KBM-7 (cell line): ENCODE measurements around the gene TBX20.

Source experiments
- DNase-seq: peaks from one replicate; pipeline ENCODE4 v3.0.0-alpha.2; 2015
- in situ Hi-C: fragments of 300-500 bp; cut with MboI; formaldehyde crosslinking; loops from 2 replicates; pipeline ENCODE4 v1.14.3; 2020; ENCODE audit warnings: low sequenced_read_pairs, low pct_unique_long_range_greater_than_20kb, mixed read lengths

TBX20 gene, protein sequence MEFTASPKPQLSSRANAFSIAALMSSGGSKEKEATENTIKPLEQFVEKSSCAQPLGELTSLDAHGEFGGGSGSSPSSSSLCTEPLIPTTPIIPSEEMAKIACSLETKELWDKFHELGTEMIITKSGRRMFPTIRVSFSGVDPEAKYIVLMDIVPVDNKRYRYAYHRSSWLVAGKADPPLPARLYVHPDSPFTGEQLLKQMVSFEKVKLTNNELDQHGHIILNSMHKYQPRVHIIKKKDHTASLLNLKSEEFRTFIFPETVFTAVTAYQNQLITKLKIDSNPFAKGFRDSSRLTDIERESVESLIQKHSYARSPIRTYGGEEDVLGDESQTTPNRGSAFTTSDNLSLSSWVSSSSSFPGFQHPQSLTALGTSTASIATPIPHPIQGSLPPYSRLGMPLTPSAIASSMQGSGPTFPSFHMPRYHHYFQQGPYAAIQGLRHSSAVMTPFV

DNA sequence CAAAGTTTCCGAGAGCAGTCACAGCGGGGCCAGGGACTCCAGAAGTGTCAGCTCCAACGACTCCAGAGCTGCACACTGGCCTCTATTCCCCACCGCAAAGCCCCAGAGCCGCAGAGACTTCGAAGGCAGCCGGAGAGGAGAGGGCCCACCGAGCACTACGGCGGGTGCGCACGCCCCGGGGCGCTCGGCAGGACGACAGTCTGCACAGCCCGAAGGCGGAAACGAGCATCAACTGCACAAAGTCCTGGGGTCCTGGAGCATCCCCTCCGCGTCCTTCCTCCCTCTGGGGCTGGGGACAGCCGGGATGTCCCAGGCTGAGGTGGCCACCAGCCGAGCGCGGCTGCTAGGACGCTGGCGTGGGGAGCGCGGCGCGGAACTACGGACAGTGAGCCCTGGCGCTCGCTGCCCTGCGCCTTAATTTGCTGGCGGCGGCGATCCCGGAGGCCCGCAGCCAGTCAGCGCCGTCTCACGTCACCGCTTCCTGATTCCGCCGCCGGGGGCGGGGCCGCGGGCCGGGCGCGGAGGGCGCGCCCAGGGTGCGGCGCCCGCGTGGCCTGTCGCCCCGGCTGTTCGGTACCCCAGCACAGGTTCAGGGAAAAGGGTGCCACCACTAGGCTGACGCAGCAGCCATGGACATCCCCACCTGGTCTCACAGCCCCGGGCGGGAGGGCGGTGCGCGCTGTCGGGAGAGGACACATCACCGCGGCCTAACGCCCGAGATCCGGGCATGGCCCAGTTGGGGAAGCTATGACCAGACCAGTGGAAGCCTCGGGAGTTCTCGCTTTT lies at the start of gene TBX20:
TSS of gene TBX20 (minus strand) at position 391 of the 786 bp plus-strand sequence. CDS start 480 bp downstream, outside the sequence.
- in situ Hi-C loops = no loop called here

DNA sequence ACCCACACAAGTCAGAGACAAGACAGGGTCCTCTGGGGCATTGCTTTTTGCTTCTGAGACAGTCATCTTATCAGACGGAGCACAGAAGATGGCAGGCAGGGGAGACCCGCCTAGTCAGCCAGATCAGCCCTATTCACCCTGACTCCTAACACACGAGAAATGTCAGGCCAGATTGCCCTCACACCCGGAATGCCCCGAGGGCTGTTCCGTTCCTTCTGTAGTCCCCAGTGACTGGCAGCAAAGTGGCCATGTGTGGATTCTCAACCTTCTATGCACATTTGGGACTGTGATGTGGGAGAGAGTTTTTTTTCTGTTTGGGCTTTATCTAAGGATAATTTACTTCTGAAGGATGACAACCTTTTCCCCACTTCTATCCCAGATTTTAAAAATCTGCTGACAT lies 35.5 kb upstream of the TBX20 start:
- in situ Hi-C loops = no loop called here
- DNase-seq = no peak

More for the DNA sequence above, at the start of gene TBX20:
- DNase-seq = peak; percentile 78

DNA sequence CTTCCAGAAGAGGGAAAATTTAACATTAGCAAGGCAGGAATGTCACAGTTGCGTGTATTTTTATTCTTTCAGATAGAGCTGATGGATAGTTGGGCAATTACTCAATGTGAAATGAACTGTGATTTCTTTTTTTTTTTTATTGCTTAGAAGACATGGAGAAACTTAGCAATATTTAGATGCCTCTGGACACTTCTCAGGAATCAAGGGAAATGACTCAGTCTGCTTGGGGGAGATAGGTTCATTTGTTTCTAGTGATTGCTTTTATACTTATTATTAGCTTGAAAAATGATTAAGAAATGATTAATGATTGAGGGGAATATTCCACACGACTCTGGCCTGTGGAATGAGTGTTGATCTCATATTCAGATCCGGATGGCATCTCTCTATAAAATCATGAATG lies 33.1 kb upstream of the TBX20 start:
- DNase-seq = no peak
- in situ Hi-C loops = no loop called here

DNA sequence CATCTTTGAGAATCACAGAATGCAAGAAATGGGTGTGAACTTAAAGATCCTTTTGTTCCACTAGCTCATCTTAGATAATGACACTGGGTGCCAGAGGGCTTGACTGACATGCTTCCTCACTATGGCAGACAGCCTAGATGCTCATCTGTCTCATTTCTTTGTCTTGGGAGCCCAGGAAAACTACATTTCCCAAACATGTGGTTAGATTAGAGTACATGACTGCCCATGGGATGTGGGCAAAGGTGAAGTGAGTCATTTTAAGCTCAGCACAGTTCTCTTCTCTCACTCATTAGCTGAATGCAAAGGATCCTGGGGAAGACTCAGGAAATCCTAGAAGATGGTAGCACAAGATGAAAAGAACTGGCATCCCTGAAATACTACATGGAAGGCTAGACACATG lies 32.5 kb upstream of the TBX20 start:
- in situ Hi-C loops = no loop called here
- DNase-seq = no peak

DNA sequence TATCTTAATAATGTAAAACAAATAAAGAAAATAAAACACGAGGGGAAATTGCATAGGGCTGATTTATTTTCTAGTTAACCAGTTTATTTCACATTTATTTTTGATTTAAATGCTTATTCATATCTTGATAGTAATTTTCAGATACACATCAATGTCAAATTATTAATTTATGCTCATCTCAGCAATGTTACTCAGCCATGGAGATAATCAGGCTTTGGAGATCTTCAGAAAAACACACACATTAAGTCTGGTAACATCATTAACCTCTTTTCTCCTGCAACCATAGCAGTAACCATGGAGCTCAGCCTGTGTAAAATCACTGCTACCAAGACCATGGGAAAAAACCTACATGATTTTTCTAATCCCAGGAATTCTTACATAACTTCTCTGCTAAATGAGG lies 31.9 kb upstream of the TBX20 start:
- in situ Hi-C loops = no loop called here

DNA sequence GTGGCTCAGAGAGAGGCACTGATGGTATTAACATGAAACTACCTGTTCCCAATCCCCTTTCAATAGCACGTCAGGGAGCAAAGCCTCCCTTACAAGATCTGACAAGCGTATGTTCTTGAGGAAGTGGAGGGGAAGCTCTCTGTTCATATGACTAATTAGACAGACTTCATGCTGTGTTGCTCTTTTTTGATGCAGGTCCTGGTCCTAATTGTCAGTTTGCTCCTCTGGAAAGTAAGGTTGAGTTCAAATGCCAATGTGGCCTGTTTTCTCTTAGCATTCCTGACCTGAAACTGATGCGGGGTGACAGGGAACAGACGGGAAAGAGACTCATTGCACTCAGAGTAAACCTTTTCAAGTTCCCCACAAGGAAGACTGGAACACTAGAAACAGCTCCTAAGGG lies 27.0 kb upstream of the TBX20 start:
- no peak for DNase-seq
- in situ Hi-C loops = no loop called here

More for the DNA sequence above, 31.9 kb upstream of the TBX20 start:
- DNase-seq = no peak

DNA sequence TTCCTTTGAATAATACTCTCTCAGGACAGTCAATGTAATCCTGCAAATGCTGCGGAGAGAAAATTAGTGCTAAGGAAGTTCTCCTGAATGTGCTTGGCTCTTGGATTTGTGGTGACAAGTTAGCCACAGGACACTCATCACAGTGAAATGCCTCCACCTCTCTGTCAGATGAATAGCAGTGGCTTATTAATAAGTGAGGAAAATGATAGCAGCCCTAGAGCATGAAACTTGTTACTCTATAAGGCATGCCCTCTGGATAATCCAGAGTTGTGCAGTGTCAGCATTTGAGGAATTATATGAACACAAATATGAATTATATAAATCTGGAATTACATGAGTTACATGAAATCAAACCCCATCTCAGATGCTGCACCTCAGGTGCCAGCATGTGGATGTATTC lies 23.5 kb upstream of the TBX20 start:
- in situ Hi-C loops = no loop called here

DNA sequence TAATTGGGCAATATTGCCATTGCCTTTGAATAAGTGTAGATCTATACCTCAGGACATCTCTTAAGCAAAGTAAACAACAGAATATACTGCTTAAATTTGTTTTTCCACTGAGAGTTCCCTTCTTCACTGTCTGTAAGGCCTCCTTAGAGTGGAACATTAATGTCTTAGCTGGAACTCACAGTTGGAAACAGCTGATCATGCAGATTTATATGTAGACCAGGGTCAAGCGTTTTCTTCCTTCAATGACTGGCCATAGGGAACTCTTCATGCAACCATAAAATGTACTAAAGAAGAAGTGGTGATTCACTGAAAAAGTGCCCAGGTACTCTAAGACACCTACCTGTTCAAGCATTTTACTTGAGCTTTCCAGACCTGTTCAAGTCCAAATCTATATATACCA lies 18.3 kb upstream of the TBX20 start:
- in situ Hi-C loops = no loop called here
- no peak for DNase-seq

More for the DNA sequence above, 23.5 kb upstream of the TBX20 start:
- DNase-seq = no peak

DNA sequence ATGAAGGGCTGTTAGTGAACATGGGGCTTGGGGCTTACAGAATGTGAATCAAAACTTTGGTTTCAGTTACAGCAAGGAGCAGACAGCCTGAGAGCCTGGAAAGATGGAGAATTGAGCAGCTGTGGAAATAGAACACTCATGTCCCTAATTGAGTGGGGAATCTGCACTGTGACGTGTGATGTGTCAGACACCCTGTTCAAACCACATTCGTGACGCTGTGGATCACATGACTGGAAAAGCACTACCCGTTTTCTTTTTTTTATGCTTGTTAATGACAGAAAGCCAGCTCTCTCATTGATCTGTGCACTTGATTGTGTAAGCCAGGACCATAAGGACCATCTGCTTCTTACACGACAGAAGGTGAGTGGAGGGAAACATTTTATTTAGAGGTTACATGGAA lies 15.1 kb upstream of the TBX20 start:
- in situ Hi-C loops = no loop called here
- DNase-seq = no peak

DNA sequence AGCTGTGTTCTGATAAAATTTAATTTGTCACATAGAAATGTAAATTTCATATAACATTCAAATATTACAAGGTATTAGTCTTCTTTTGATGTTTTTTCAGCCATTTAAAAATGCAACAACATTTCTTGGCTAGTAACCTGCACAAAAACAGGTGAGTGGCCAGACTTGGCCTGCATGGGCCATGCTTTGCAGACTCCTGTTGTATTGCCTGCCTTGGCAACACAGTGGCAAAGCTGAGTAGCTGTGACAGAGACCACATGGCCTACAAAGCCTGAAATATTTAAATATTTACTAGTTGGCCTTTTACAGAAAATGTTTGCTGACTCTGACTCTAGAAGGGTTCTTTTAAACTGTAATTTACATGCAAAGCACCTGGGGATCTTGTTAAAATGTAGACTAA lies 13.5 kb upstream of the TBX20 start:
- DNase-seq = no peak
- in situ Hi-C loops = no loop called here

DNA sequence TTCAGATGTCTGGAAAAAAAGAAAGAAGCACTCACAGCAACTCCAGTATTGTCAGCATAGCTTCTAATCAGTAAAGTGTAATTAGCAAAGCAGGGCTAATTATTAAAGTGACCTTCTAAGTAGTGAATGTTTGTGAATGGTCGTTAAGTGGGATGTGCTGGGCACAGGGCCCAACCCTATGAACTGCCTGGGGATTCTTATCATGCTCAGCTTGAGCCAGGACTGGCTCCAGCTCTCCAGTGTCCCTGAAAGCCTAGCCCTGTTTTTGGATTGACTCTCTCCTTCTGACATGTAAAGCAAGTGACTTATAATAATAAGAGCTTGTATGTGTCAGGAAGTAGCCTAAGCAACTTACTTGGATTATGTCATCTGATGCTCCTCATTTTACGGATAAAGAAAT lies 9.5 kb upstream of the TBX20 start:
- no peak for DNase-seq
- in situ Hi-C loops = no loop called here

DNA sequence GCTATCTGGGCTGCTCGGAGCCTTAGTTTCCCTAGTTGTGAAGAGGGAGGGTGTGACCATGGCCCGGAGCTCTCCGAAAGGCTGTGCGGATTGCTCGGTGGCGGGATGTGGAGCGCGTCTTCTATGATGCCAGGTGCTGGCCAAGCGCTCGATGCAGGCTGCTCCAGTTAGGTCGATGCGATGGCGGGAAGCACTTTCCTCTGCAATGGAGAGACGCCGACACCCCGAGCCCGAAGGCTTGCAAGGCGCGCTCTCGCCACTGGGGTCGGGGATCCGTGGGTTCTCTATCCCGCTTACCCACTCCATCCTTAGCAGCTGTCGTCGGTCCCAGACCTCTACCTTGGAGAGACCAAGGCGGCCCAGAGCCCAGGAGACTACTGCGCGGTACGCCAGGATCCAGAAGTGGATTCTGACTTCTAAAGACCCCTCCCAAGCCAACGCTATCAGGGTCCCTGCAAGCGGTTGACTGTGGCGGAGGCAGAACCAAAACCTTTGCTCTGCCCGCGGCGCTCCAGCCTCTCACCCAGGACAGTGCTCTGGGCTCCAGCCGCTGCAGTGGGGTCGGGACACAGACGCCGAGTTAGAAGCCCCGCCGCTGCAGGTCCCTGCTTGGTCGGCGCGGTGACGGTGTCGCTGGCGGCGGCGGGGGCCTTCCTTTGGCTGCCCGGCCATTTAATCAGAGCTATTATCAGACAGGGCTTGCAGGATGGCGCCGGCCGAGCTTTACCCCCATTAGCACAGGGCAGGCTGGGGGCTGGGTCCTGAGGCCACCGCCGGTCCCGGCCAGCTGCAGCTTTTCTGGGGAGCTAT lies 7.8 kb upstream of the TBX20 start:
- DNase-seq = no peak
- in situ Hi-C loops = no loop called here

DNA sequence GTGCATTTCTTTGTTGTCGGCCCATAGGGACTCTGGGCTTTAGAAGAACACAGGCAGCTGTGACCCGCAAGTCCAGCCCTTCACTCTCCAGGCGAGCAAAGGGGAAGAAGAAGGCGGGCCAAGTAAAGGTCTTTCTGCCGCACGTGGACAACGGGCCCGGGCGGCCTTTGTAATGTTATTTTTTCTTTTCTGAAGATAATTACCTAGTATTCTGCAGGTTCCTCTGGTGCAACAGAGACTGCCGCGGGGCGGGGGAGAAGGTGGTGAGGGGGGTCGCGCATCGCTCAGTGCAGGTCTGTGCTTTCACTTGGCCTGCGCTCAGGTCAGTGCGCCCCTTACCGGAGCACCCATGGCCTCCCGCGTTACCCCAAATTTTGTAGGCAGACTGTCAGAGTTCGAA lies 7.1 kb upstream of the TBX20 start:
- no peak for DNase-seq
- in situ Hi-C loops = no loop called here

DNA sequence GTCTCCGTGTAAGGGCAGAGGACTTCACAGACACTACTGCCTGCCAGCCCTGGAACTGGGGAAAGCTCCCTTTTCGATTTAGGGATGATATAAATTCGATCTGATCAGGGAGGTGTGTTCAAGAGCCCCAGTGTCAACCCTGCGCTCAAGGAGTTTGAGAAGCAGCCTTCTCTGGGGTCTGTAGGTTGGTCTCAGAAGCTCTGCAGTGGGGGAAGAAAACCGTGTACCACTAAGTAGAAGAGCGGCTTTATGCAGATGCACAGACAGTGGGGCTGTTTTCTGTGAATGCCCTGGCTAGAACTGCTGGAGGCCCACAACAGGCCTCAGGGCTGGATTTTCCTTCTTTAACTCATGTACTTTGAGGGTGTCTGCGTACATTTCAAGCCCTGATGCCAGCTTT lies 6.3 kb upstream of the TBX20 start:
- DNase-seq = no peak
- in situ Hi-C loops = no loop called here

DNA sequence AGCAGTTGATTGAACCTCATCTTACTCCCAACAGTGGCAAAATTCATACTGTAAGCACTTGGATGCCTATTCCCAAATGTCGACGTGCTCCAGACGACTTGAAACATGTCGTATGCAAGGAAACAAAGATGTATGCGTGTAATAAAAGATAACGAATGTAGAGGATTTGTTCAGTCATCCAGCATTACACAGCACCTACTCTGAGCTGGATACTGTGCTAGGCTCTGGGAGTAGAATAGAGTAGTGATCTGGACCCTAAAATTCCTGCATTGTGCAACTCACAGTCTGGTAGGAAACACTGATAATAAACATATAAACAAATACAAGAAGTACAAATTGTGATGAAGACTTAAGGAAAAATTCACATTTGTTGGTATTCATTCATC lies 5.6 kb upstream of the TBX20 start:
- in situ Hi-C loops = no loop called here
- DNase-seq = no peak

DNA sequence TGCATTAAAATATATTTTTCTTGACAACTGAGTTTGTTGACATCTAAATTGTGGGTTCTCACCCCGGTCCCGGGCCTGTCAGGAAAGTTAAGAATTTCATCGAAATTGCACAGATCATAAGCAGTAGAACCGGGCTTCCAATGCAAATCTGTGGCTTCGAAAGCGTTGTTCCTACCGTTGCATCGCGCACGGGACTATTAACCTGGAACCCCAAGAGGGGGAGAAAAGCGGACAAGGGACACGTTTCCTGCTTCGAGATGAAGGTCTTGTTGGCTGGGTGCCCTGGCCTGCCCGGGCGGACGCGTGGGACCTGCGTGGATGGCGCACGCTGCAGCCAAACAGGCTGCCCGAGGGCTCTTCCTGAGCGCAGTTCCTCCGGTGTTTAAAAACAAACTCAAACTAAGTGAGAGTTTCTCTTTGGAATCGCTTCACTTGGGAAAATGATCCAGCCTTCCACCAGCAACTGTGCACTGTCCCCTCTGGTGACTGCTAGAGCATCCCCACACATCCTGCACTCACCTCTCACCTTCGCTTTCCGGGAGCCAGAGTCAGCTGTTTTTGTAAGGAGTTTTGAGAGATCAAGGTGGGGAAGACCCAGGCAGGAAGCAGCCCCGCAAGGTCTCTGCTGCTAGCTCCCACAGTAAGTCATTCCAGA lies 5.1 kb upstream of the TBX20 start:
- no peak for DNase-seq
- in situ Hi-C loops = no loop called here

DNA sequence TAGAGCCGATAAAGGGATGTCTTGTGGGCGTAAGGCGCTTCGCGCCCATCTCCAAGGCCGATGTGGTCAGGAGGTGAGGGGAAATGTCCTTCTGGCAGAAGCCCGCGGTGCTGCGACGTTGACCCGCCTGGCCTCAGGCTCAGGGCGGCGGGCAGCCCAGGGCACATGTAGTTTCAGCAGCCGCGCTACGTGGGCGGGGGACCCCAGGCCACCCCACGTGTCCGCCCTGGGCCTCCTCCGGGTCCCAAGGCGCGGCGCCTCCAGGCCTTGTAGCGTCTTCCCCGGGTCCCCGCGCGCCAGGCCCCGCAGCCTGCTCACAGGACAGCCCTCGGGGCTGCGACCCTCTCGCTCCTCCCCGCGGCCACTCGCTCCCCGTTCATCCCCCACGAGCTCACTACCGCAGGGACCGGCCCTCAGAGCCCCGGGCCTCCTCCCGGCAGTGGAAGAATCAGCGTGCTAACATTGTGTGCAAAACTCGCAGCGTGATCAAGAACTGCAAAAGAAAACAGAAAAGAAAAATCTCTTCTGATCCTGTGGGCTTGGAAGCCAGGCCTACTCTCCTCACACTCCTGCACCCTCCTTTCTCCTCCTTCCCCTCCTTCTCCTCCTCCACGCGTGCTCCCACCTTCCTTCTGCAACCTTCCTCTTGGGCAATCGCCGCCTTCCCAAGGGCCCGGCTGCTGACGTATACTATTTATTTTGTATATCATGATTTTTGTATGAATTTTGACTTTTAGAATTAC lies 4.4 kb upstream of the TBX20 start:
- in situ Hi-C loops = no loop called here
- no peak for DNase-seq

DNA sequence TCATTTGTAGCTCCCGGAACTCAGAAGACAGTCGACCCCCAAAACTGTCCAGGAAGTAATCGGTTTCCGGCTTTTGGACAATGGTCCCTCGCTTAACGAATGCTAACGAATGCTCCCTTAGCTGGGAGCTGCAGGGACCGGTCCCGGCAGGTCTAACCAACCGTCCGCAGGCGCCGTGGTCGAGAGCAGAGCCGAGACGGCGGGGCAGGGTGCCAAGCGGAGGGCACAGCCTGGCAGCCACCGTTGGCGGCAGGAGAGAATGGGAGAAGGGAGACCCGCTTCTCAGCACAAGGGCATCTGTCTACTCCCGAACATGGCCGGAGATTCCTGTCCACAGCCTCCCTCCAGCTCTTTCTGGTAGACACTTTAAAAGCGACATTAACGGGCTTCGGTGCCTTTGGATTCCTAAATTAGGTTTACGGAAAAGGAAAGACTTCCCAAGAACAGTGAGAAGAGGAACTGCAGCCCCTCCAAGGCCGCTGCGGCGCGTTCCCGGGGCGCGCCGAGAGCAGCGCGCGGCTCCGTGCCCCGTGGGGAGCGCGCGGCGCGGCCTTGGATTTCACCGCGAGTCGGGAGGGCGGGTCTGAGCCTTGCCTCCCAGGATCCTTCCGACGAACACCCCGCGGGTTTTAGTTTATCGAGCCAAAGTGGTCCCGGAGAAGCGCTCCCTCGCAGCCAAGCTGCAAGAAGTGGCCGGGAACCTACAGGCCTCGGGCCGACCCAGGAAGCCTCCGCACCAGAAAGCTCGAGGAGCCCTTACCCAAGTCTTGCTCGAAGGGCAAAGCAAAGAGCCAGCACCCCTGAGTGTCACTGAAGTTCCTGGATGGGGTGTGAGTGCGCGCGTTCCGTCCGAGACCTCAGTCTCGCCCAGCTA lies 3.6 kb upstream of the TBX20 start:
- in situ Hi-C loops = no loop called here
- DNase-seq = no peak
